ENCODE measurements around the gene USP43.
"Not testable (repeated sequence)": the region's sequence is repeated elsewhere in the genome, so short reads cannot be mapped to it uniquely, and the experiment has no call there.

Gene USP43

DNA sequence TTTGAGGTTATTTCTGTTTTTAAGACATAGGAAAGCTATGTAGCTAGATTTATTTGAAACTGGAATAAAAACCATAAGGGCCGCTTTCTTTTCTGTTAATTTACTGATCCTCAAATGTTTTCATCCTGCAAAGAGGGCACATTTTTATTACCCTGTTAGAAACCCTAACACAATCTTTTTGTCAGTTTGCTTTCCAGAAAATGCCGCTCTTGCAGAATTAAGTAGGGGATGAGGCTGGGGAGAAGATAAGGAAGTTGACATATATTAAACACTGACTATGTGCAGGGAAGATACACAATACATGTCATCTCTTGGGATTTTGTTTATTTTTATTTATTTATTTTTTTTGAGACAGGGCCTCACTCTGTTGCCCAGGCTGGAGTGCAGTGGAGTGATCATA, 15.7 kb downstream of the USP43 start:
- DNase-seq: no peak

- not testable (repeated sequence) for DNase-seq
Observed at GRCh38 chr17:9663511-9663910, 18.2 kb downstream of the USP43 start.

GRCh38 chr17:9666461-9667050, 21.2 kb downstream of the USP43 start:
- no peak for DNase-seq

DNA sequence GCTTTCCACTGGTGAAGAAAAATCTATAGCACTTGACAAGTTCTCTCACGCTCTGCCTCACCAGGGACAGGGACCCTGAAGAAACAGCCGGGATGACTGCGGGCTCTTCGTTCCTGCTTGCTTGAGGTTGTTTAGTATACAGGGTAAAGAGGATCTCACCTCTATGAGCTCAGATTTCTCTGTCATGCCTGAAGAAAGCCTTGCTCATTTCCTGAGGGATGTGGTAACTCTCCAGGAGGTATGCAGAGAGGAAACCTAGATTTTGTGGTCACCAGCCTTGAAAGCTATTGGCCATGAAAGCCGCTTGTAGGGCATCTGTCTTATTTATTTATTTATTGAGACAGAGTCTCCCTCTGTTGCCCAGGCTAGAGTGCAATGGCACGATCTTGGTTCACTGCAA, 23.2 kb downstream of the USP43 start:
- DNase-seq: no peak

DNA sequence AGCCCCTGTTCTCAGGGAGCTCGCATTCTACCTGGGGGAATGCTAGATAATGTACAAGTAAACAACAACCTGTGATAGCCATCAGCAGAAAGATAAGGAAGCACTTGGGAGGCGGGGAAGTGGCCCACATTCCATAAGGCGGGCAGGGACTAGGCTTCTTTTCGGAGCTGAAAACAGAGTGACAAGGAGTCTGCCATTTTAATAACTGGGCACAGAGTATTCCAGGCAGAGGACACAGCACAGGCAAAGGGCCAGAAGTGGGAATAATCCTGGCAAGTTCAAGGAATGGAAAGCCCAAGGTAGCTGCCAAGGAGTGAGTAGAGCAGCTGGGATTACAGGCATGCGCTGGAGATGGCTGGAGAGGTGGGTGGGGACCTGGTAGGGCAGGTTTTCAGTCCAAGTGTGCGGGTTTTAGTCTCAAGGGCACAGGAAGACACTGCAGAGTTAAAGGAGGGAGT, 24.3 kb downstream of the USP43 start:
- no peak for DNase-seq

DNA sequence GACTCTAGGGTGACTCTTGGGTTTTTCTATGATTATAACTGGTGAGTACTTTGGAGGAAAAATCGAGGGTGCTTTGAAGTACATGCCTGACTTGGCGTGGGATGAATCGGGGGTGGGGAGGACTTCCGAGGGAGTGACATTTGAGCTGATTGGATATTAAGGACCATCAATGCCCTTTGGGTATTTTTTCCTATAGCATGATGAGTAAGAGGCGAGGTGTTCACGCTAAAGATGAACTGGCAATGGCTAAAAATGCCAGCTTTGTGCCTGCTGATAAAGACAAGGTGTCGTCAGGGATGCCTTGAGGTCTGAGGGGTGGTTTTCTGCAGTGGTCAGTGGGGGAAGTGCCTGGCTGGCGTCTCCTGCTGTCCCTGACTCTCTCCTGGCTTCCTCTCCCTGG, 25.3 kb downstream of the USP43 start:
- no peak for DNase-seq

DNA sequence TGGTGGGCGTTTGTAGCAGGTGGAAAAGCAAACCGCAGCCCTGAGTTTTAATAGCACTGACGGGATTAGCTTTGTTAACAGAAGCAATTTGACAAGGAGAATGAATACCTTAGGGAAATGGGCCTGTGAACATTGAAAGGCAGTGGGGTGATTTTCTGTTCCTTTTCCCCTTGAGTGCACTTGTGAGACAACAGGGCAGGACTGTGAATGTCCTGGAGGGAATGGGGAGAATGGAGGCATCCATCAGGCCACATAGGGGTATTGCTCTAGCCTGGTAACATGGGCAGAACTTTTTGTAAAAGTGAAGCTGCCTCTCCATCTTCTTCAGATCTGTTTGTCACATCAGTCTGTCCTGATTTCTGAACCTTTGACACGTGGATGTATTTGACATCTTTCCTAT, 26.2 kb downstream of the USP43 start:
- no peak for DNase-seq

- DNase-seq: no peak
Observed at GRCh38 chr17:9672266-9672665, 26.9 kb downstream of the USP43 start.

DNA sequence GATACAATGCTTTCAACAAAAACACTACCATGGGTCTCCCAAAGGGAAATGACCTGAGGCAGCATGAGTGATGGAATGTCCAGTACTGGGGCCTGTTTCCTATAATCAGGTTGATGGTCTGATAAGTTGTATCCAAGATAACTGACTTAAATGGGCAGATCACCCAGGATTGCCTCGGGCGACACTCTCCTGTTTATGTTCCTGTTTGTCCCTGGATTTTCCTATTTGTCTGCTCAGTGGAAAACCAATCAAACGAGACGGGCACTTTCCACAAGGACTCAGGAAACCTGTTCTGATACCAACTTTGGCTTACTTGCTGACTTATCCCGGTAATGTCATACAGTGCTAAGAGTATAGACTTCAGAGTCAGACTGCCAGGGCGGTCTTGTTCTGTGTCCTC, 27.4 kb downstream of the USP43 start:
- DNase-seq: no peak

DNA sequence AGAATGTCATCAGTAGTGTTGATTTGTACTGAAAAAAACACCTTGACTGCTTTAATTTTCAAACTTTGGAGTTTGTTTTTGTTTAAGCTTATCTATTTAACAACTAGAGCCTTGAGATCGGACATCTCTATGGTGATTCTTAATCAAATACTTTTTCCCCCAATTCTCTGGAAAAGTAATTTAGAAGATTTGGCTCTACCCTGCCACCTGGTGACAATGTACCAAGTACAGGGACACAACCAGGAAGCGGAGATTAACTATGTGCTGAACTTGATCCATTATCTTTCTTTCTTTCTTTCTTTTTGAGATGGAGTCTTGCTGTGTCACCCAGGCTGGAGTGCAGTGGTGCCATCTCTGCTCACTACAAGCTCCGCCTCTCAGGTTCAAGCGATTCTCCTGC, 30.8 kb downstream of the USP43 start:
- DNase-seq: no peak

DNA sequence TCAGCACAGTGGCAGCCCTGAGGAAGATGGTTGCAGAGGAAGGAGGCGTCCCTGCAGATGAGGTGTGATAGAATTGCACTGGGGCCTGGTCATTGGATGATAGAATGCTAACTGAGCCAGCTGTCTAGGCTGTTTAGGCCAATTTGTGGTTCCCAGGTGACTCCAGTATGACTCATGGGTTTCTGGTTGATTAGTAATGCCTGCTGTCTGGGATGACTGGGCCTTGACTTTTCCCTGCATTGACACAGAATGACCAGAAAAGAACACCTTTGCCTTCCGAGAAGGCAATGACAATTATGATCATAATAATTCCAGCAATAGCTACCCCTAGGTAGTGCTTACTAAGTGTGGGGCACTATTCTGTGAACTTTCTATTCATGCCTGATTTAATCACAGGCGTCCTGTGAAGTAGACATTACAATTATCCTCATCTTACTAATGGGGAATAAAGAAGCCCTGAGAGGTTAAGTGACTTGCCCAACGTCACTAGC, 31.5 kb downstream of the USP43 start:
- DNase-seq: no peak

GRCh38 chr17:9677411-9677810, 32.1 kb downstream of the USP43 start:
- no peak for DNase-seq

DNA sequence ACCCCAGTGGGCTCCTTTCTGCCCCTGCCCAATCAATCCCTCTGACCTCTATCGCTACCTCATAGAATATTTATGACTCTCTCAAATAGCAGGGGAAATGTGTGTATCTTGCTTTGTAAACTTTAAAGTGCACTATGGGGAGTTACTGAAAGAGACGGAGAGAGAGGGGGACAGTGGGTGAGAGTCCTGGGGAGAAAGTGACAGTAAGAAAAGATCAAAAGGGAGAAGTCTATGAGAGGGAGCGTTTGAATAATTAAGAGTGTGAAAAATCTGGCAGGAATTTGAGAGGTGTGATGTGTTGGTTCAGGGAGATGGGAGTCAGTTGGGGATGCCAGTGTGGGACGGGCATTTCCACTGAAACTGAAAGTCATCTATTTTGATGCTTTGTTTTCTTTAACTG, 32.6 kb downstream of the USP43 start:
- no peak for DNase-seq

GRCh38 chr17:9684955-9685621, 39.8 kb downstream of the USP43 start:
- DNase-seq: no peak

DNA sequence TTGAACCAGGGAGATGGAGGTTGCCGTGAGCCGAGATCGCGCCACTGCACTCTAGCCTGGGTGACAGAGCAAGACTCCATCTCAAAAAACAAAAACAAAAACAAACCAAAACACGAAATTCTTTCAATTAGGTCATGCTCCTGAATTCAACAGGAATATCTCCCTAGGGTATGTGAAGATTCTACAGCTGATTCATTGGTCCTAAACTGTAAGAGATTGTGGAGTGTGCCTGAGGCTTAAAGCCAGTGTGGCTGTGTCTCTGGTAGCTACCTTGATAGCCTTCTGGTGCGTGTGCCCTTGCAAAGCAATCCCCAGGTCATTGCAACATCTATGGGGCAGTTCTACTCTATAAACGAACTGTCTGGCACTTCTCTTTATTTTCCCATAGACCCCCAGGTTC, 48.4 kb downstream of the USP43 start:
- DNase-seq: no peak

DNA sequence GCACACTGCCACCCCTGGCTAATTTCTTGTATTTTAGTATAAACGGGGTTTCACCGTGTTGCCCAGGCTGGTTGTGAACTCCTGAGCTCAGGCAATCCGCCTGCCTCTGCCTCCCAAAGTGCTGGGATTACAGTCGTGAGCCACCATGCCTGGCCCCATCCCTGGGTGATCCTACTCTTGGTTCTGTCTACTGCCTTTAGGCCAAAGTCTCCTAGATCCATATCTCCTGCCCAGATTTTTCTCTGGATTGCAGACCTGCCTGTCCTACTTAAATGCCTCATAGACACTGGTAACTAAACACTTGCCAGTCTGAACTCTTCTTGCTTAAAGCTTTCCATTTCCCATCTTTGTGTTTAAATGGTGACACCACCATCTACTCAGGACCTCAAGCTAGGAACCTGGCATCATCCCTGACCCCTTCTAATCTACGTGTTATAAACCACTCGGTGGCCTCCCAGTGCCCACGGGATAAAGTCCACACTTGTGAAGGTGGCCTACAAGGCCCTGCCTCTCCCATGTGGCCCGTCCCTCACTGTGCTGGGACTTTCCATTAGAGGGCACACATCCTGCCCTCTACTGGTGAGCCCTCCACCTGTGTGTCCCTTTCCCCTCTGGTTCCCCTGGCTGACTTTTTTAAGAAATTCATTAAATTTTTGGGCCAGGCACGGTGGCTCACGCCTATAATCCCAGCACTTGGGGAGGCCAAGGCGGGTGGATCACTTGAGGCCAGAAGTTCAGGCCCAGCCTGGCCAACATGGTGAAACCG, 51.1 kb downstream of the USP43 start:
- DNase-seq: no peak

DNA sequence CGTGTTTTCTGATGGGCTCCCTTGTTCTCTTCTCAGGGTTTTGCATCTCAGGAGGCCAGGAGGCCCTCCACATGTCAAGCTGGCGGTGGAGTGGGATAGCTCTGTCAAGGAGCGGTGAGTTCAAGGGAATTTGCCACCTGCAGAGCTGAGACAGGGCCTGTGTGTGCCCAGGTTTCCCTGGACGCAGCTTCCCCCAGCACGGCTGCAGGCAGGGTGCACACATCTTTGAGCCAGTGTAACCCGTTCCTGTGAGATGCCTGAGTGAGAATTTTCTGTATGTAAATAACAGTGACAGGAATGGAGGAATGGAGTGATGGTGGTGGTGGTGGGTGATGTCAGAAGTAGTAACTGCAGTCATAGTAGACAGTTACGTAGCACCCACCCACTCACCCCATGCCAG, 54.8 kb downstream of the USP43 start:
- DNase-seq: no peak

DNA sequence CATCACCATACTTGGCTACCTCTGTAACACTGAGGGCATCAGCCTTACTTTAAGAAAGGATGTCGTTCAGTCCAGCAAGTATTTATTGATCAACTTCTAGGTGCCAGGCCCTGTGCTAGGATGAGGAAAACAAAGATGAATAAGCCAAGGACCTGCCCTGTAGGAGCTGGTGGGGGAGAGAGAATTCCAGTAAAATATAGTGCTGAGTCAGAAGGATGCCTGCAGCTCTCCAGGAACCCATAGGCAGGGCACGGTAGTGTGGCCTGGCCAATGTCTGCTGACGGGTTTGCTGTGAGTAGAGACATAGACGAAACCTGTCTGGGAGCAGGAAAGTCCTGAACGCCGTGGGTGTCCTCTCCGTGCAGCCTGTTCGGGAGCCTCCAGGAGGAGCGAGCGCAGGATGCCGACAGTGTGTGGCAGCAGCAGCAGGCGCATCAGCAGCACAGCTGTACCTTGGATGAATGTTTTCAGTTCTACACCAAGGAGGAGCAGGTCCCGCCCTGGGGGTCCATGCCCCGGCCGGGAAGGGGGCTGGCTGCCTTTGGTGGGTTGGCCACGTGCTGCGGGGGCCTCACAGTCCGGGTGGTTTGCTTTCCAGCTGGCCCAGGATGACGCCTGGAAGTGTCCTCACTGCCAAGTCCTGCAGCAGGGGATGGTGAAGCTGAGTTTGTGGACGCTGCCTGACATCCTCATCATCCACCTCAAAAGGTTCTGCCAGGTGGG, 55.6 kb downstream of the USP43 start:
- DNase-seq: no peak

- no peak for DNase-seq
Observed at GRCh38 chr17:9702482-9702881, 57.2 kb downstream of the USP43 start.

DNA sequence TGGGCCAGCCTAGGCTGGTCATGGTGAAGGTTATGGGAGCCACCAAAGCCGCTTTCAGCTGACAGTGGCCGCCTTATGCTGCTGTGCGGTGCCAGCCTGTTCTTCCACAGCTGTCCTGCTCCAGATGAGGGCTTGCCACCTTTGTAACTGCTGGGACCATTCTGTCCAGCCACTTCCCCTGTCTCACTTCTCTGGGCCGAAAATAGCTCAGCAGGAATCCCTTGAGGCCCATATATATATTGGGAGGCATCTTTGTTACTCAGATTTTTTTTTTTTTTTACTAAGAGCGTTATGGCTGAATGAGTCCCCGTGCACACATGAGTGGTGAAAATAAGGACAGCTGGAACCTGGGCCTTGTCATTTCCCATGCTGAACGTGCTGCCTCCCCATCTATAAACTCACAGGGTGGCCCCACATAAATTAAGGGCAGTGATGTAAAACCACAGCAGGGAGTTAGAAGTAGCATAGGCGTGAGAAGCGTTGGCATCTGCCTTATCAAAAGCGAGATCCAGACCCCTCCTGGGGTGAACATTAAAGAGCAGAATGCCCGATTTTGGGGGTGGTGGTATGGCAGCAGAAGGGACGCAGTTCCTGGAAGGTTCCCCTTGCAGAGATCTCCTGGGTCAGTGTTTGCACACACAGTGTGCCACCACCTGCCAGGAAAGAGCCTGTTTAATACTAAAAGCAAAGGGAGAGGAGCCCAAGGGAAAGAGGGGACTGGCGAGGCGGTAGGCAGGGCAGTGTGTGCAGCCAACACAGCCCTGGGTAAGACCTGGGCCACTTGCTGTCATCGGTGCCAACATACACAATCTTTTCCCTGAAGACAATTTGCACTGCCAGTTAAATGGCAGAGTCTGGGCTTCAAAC, 57.8 kb downstream of the USP43 start:
- DNase-seq: no peak

GRCh38 chr17:9703781-9704082, 58.4 kb downstream of the USP43 start:
- no peak for DNase-seq

DNA sequence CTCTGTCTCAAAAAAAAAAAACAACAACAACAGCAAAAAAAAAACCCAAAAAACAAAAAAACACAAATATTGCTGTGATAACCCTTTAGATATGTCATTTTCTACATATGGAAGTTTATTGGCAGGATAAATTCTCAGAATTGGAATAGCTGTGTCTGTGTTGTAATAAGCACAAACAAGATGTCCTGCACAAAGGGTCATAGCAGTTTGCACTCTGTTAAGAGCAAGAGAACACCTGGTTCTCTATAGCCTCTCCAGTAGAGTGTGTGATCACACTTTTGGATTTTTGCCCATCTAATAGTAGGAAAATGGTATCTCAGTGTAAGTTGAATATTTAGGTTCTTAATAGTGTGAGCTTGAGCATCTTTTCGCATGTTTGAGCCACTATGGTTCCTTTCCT, 60.4 kb downstream of the USP43 start:
- no peak for DNase-seq

DNA sequence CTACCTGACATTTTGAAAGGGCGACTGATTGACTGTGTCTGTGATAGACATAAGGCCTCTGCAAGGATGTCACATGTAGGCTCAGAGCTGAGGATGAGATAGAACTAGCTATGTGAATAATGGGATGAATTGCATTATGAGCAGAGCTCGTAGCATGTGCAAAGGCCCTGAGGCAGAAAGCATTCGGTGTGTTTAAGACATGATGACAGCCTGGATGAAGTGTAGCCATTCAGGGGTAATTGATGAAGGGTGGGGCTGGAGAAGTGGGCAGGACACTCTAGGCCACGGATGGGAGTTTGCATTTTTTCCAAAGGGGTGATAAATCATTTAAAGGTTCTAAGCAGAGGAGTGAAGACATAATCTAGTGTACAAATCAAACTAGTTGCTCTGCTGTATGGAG, 62.6 kb downstream of the USP43 start:
- no peak for DNase-seq

Measured in activated CD8-positive, alpha-beta memory T cell treated with anti-CD3 and anti-CD28 coated beads, Interleukin-2, amount 50 U/mL, for 4 hours (primary cell).